ENCODE results near the gene HPCAL1.
A peak's percentile ranks its signal among the peaks of the same experiment; 100 is the strongest.

The HPCAL1 gene

DNA sequence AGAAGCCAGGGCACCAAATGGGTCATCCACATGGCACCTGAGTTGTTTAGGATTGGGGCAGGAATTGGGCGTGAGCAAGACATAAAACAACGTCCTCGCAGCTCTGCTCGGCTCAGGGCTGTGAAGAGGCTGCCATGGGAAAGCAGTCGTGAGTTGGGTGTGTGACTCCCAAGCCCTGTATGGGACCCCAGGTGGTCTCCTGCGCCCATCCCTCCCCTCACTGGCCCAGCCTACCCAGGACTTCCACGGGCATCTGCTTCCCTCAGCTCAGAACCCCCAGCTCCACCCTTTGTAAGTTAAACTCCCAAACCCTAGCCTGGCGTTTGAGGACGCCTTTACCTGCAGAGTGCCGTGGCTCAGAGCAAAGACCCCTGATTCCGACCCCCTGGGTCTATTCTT, 23.2 kb upstream of the HPCAL1 start:
- Histone ChIP-seq H3K27ac (no peak overlapping the region), H3K9ac (no peak overlapping the region), H4K20me1 (no peaks in the 10 kb centered on the region), H3K4me3 (no peak overlapping the region), H3K36me3 (no peaks in the 10 kb centered on the region), H3K4me2 (peak overlapping the region in 4 of 11 experiments; percentile 63 to 89 (median 82); a peak in 7 of 22 replicates), H3K27me3 (no peaks in the 10 kb centered on the region), H3K9me3 (replicated peaks in 1 of 11) (no peaks in the 10 kb centered on the region), H3K4me1 (peaks cover 26 to 74% (median 43%) of the 10 kb centered on the region in 10 experiments)
- no peak for TF ChIP-seq Cebpa-rat (IDR thresholded peaks at IDR 0.05)

DNA sequence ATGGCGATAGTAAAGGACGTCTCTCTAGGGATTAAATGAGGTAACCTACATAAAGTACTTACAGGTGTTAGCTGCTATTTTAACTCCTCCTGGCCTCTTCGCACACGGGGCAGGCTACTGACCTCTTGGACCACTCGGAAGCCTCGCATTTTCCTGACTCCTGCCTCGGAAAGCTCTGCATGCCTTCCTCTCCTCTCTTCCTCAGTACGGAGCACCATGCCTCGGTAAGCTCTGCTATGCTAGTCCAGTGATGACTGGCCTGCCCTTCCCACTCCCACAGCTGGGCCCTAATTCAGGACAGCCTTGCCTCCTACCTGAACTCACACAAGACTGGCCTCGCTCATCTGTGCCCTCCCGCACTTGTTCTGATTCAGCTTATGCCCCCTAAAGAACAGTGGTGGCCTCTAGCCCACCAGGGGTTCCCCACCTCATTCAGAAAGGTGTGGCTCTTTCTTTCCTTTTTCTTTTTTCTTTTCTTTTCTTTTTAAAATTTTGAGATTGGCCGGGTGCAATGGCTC, 22.7 kb upstream of the HPCAL1 start:
- H3K9me3 ChIP-seq (replicated peaks in 1 of 11), result no peaks in the 10 kb centered on the region
- H3K36me3 ChIP-seq, result no peaks in the 10 kb centered on the region
- 0 out of 22 replicates have a peak, but pooled peaks cover 0 to 1% (median 0%) of the 10 kb centered on the region in 11 experiments for H4K20me1 ChIP-seq
- H3K27me3 ChIP-seq, result no peaks in the 10 kb centered on the region
- peaks cover 32 to 79% (median 49%) of the 10 kb centered on the region in 10 experiments for H3K4me1 ChIP-seq
- peak overlapping the region in 3 of 11 experiments; percentile 81 to 89 (median 84); a peak in 4 of 22 replicates for H3K4me2 ChIP-seq
- no peak overlapping the region for H3K27ac ChIP-seq
- TF ChIP-seq Cebpa-rat (IDR thresholded peaks at IDR 0.05), result no peak
- H3K4me3 ChIP-seq, result no peak overlapping the region
- no peak overlapping the region for H3K9ac ChIP-seq

DNA sequence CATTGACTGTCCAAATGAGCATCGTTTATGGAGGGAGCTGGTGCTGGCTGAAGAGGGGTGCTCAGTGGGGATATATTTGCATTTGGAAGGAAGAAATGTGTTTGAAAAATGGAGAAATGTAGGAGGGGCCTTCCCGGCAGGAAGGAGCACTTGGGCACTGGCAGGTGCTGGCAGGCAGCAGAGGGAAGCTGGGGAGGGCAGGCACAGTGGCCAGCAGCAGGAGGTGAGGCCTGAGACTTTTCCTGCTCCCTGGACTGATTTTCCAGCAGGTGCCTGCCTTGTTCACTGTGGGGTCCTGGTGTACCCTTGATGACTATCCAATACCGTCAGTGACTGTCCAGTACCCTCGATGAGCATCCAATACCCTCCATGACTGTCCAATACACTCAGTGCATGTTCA, 20.8 kb upstream of the HPCAL1 start:
- H3K9ac ChIP-seq, result no peak overlapping the region
- H3K27ac ChIP-seq, result no peak overlapping the region
- no peaks in the 10 kb centered on the region for H3K9me3 ChIP-seq (replicated peaks in 1 of 11)
- peaks cover 51 to 92% (median 68%) of the 10 kb centered on the region in 10 experiments for H3K4me1 ChIP-seq
- TF ChIP-seq Cebpa-rat (IDR thresholded peaks at IDR 0.05), result no peak
- no peaks in the 10 kb centered on the region for H3K36me3 ChIP-seq
- H3K4me3 ChIP-seq, result no peak overlapping the region
- H3K4me2 ChIP-seq, result peak overlapping the region; percentile 76 to 95 (median 91)
- H4K20me1 ChIP-seq, result peaks cover 0 to 4% (median 0%) of the 10 kb centered on the region in 11 experiments; a peak in 1 of 22 replicates
- H3K27me3 ChIP-seq, result no peaks in the 10 kb centered on the region

DNA sequence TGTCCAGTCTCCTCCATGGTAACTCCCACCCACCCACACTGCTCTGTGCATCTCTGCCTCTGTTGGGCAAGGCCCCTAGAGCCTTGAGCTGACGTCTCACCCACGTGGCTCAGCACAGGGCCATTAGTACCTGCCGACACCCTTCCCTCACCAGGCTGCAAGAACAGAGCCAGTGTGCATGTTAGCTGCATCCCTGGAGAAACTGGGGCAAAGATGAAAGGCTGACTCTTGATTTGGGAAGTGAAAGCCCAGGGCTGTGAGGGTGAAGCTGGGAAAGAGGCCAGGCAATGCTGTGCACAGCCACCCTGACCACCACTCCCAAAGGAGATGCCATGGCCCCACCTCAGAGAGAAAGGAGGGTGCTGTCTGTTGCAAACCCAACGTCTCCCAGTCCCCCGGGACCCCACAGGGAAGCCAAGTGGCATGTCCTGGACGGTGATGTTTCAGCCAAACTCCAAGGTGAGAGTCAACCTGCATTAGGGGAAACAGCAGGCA, 20.0 kb upstream of the HPCAL1 start:
- Histone ChIP-seq H3K36me3 (no peaks in the 10 kb centered on the region), H3K27me3 (no peaks in the 10 kb centered on the region), H3K9ac (peak overlapping the region in 9 of 11 experiments; percentile 5 to 66 (median 48); a peak in 13 of 22 replicates), H3K4me3 (peak overlapping the region in 3 of 10 experiments; percentile 24 to 48 (median 43); a peak in 6 of 20 replicates), H3K9me3 (replicated peaks in 1 of 11) (no peaks in the 10 kb centered on the region), H3K4me2 (peak overlapping the region; percentile 76 to 95 (median 91)), H3K27ac (peak overlapping the region in 9 of 11 experiments; percentile 39 to 75 (median 58); a peak in 19 of 22 replicates), H4K20me1 (peaks cover 0 to 4% (median 0%) of the 10 kb centered on the region in 11 experiments; a peak in 1 of 22 replicates), H3K4me1 (peaks cover 53 to 91% (median 71%) of the 10 kb centered on the region in 10 experiments)
- TF ChIP-seq Cebpa-rat (IDR thresholded peaks at IDR 0.05), result no peak

DNA sequence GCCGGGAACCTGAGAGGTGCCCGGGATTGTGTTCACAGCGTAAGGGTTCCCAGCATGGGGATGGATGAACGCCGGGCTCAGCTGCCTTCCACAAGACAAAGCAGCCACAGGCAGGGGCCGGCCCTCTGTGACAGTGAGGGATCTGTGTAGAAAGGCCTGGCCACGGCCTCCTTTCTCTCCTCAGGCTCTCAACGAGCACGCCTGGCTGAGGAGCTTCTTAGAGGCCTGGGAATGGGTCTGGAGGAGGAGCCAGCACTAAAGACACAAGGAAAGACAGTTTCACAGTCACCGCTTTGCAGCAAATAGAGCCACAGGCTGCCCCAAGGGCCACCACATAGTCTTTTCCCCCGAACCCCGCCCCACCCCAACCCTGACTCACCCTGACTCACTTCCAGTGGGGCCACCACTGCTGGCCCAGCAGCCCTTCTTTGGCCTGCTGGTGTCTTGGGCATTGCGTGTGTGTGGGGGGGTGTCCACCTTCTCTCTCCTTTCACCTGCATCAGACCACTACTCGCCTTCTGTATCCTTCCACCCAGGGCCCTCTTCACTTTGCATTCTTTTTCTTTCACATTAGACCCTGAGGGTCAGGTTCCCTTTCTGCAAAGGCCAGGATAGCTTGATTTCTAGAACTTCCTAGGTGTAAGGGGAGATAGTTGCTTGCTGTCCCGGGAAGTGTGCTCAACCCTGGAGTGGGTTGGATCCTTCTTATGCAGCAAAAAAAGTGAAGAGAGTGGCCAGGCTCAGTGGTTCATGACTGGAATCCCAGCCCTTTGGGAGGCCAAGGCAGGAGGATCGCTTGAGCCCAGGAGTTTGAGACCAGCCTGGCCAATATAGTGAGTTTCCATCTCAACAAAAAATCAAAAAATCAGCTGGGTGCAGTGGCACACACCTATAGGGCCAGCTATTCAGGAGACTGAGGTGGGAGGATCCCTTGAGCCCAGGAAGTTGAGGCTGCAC, 19.3 kb upstream of the HPCAL1 start:
- no peaks in the 10 kb centered on the region for H3K36me3 ChIP-seq
- H4K20me1 ChIP-seq, result peaks cover 0 to 4% (median 0%) of the 10 kb centered on the region in 11 experiments; a peak in 1 of 22 replicates
- peaks cover 53 to 91% (median 66%) of the 10 kb centered on the region in 10 experiments for H3K4me1 ChIP-seq
- peak overlapping the region in 9 of 11 experiments; percentile 5 to 66 (median 48); a peak in 13 of 22 replicates for H3K9ac ChIP-seq
- H3K27ac ChIP-seq, result peak overlapping the region in 9 of 11 experiments; percentile 39 to 75 (median 58); a peak in 19 of 22 replicates
- no peaks in the 10 kb centered on the region for H3K27me3 ChIP-seq
- peak overlapping the region in 3 of 10 experiments; percentile 24 to 48 (median 43); a peak in 6 of 20 replicates for H3K4me3 ChIP-seq
- H3K9me3 ChIP-seq (replicated peaks in 1 of 11), result no peaks in the 10 kb centered on the region
- peak overlapping the region; percentile 76 to 95 (median 91) for H3K4me2 ChIP-seq
- TF ChIP-seq Cebpa-rat (IDR thresholded peaks at IDR 0.05), result no peak

DNA sequence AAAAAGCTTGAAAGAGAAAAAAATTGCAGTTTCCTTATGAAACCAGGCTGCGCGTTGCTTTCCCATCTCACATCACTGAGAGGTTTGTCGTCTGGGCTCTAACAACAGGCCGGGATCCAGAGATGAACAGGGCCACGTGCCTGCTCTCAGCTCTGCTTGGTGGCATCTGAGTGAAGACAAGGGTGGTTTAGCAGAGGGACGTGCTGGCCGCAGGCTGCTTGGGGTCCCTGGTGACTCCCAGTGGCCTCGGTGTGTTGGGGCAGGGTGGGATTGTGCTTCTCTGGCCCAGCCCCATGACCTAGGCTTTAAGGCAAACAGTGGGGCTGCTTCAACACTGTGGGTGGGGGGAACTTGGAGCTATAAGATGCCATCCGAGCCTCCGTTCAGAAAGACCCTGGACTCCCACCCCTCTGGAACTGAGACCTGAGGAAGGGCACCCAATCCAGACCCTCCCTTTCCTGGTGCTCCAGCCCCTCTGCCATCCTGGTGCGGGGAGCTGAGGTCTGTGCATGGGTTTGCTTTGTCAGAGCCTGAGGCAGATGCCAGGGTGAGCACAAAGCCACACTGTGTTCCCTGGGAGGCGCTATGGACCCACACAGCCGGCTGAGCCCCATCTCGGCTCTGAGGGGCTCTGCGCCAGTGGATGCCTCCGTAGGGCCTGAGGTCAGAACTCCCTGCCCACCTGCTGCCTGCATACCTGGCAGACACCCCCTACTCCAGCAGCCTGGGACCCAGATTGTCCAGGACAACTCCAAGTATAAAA, 18.4 kb upstream of the HPCAL1 start:
- Histone ChIP-seq H3K27ac (peak overlapping the region in 4 of 11 experiments; percentile 11 to 61 (median 33); a peak in 7 of 22 replicates), H4K20me1 (peaks cover 0 to 4% (median 0%) of the 10 kb centered on the region in 11 experiments; a peak in 1 of 22 replicates), H3K27me3 (no peaks in the 10 kb centered on the region), H3K9ac (peak overlapping the region in 3 of 11 experiments; percentile 29 to 64 (median 47); a peak in 3 of 22 replicates), H3K4me1 (peaks cover 53 to 91% (median 59%) of the 10 kb centered on the region in 10 experiments), H3K4me2 (peak overlapping the region; percentile 76 to 95 (median 91)), H3K4me3 (no peak overlapping the region), H3K9me3 (replicated peaks in 1 of 11) (no peaks in the 10 kb centered on the region), H3K36me3 (no peaks in the 10 kb centered on the region)
- TF ChIP-seq Cebpa-rat (IDR thresholded peaks at IDR 0.05), result no peak

DNA sequence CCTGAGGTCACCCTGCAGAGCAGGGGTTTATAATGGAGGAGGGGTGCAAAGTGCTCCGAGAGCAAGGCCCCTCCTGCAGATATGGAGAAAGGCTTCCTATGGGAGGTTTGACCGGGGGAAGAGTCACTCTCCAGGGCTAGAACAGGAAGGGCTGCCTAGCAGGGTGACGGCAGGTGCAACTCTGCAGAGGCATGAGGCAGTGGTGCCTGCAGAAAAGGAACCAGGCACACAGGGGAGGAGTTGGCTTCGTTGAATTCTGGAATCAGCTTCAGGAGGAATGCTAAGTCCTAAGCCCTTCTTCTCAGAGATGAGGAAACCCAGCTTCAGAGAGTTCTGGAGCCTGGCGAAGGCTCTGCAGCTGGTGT, 17.5 kb upstream of the HPCAL1 start:
- no peaks in the 10 kb centered on the region for H3K36me3 ChIP-seq
- H3K9me3 ChIP-seq (replicated peaks in 1 of 11), result no peaks in the 10 kb centered on the region
- peaks cover 53 to 91% (median 63%) of the 10 kb centered on the region in 10 experiments for H3K4me1 ChIP-seq
- peak overlapping the region in 9 of 11 experiments; percentile 33 to 73 (median 58); a peak in 15 of 22 replicates for H3K27ac ChIP-seq
- H3K9ac ChIP-seq, result peak overlapping the region in 7 of 11 experiments; percentile 4 to 61 (median 32); a peak in 7 of 22 replicates
- peak overlapping the region in 1 of 10 experiments; percentile 2; a peak in 1 of 20 replicates for H3K4me3 ChIP-seq
- H3K4me2 ChIP-seq, result peak overlapping the region; percentile 76 to 95 (median 91)
- no peaks in the 10 kb centered on the region for H3K27me3 ChIP-seq
- H4K20me1 ChIP-seq, result peaks cover 0 to 4% (median 0%) of the 10 kb centered on the region in 11 experiments; a peak in 1 of 22 replicates
- TF ChIP-seq Cebpa-rat (IDR thresholded peaks at IDR 0.05), result no peak

Data from BLaER1 treated with 17β-estradiol and CSF1 and Interleukin-3, amounts not matched to agents 10 nM and 100 nM (cell line).